Spleen (tissue), 7 donors: ENCODE data around the gene APOC3.

Experiments used
- CTCF ChIP-seq, 11 experiments: fragments of 200-600 bp in 7 of 11; fragments of 450-650 bp in 4 of 11; sonication (generic) in 4 of 11; IDR thresholded peaks in 8 of 11; conservative IDR thresholded peaks in 3 of 11; 1 replicate in 7 of 11; 2 replicates in 4 of 11; pipeline versions ENCODE4 v1.4.0 to v1.8.0; 2016 to 2021; ENCODE audit warnings: antibody characterized with exemption in 11 of 11, inconsistent platforms in 4 of 11, mild to moderate bottlenecking in 1 of 11
- POLR2A ChIP-seq, 3 donors: fragments of 450-650 bp; IDR thresholded peaks; one replicate each; pipeline ENCODE4 v1.5.1; 2017; ENCODE audit warnings: antibody characterized with exemption in 3 of 3, mild to moderate bottlenecking in 1 of 3
- POLR2AphosphoS5 ChIP-seq, 3 donors: sonication (generic); formaldehyde crosslinking; IDR thresholded peaks; one replicate each; pipeline ENCODE4 v1.5.1; 2017; ENCODE audit warnings: antibody characterized with exemption in 3 of 3
- donor health status: DM: no; HTN: no; CAD: no; lungs with moderate emphysema.
- donor health status: DM: no; HTN: no; CAD: no.
- donor health status: DM: no; HTN: no; CAD: no.

- TF ChIP-seq POLR2AphosphoS5 (IDR thresholded peaks at IDR 0.05) (no peak), CTCF (IDR thresholded peaks at IDR 0.05 in 8 of 11, conservative IDR thresholded peaks at IDR 0.05 in 3 of 11) (no peak), POLR2A (IDR thresholded peaks at IDR 0.05) (no peak)
Observed at GRCh38 chr11:116837231-116838091, 7.8 kb downstream of the APOC3 start, which contains the start of gene APOA1.
